H1 (cell line): ENCODE results near the gene PRR33. TPM values are rescaled to one million over a fixed set of nuclear protein-coding genes. Genes with fewer than 3 reads are reported as not detected.

Source experiments
- CTCF ChIA-PET: fragments of 300-600 bp; sonication (Branson Sonifier 250); formaldehyde crosslinking; loops from one replicate; lab custom pipeline; 2021; ENCODE audit not compliant: partially characterized antibody; lab: Charles Lee
- POLR2A ChIA-PET: fragments of 300-600 bp; sonication (Branson Sonifier 250); formaldehyde crosslinking; loops from one replicate; lab custom pipeline; 2021; ENCODE audit warnings: inconsistent platforms; ENCODE audit not compliant: partially characterized antibody; lab: Charles Lee
- DNase-seq, 2 experiments: peaks; one replicate each; pipeline versions ENCODE4 v3.0.0 to v3.0.0-alpha.2; 2010 to 2022; ENCODE audit warnings: low spot score in 2 of 2, low read depth in 1 of 2, mixed read lengths in 1 of 2
- FAIRE-seq: peaks from 2 replicates; lab custom pipeline; 2011; peaks lifted over from hg19 to GRCh38; lab: Jason Lieb, UNC
- H2AFZ ChIP-seq: 2 replicates; pipeline ENCODE4 v1.8.1; 2012; ENCODE audit warnings: low read length, inconsistent platforms
- H2AK5ac ChIP-seq: 2 replicates; pipeline ENCODE4 v1.6.1; 2013; ENCODE audit warnings: low read depth, low read length
- H2BK120ac ChIP-seq: replicated peaks from 2 replicates; pipeline ENCODE3; 2013; ENCODE audit warnings: low read depth, low read length, inconsistent platforms
- H2BK12ac ChIP-seq: 2 replicates; pipeline ENCODE4 v1.6.1; 2013; ENCODE audit warnings: low read depth, low read length
- H2BK15ac ChIP-seq: 2 replicates; pipeline ENCODE4 v1.6.1; 2013; ENCODE audit warnings: low read length
- H2BK20ac ChIP-seq: 2 replicates; pipeline ENCODE4 v1.6.1; 2013; ENCODE audit warnings: low read length
- H2BK5ac ChIP-seq: 2 replicates; pipeline ENCODE4 v1.6.1; 2013; ENCODE audit warnings: low read depth, low read length
- H3K14ac ChIP-seq: 2 replicates; pipeline ENCODE4 v1.6.1; 2013; ENCODE audit warnings: inconsistent platforms; ENCODE audit not compliant: insufficient read length
- H3K18ac ChIP-seq: 2 replicates; pipeline ENCODE4 v1.6.1; 2013; ENCODE audit warnings: low read length; ENCODE audit errors: extremely low read depth
- H3K23ac ChIP-seq: 2 replicates; pipeline ENCODE4 v1.6.1; 2013; ENCODE audit warnings: inconsistent platforms; ENCODE audit not compliant: insufficient read length
- H3K23me2 ChIP-seq: 2 replicates; pipeline ENCODE4 v1.6.1; 2013; ENCODE audit warnings: low read depth, low read length
- H3K27ac ChIP-seq: 2 replicates; pipeline ENCODE4 v1.6.1; 2011; ENCODE audit warnings: low read depth, low read length, inconsistent platforms
- H3K27me3 ChIP-seq, 4 experiments: replicated peaks in 1 of 4; 1 replicate in 1 of 4; 2 replicates in 3 of 4; pipeline versions ENCODE4 v1.6.1 to v1.8.1; 2011 to 2013; ENCODE audit warnings: low read length in 3 of 4, mild to moderate bottlenecking in 3 of 4, inconsistent platforms in 2 of 4, mixed read lengths in 2 of 4, moderate library complexity in 1 of 4; ENCODE audit not compliant: control insufficient read depth in 3 of 4, insufficient read depth in 3 of 4; ENCODE audit errors: extremely low read depth in 1 of 4
- H3K36me3 ChIP-seq, 4 experiments: 2 replicates each; pipeline versions ENCODE4 v1.6.1 to v1.8.1; 2011 to 2013; ENCODE audit warnings: mild to moderate bottlenecking in 4 of 4, low read length in 3 of 4, moderate library complexity in 2 of 4, control low read depth in 1 of 4, inconsistent platforms in 1 of 4; ENCODE audit not compliant: insufficient read depth in 4 of 4, control insufficient read depth in 2 of 4
- H3K4ac ChIP-seq: replicated peaks from 2 replicates; pipeline ENCODE3; 2013; ENCODE audit warnings: low read length, low read depth, mixed read lengths, inconsistent platforms; ENCODE audit not compliant: insufficient read length
- H3K4me1 ChIP-seq, 4 experiments: replicated peaks in 1 of 4; 1 replicate in 1 of 4; 2 replicates in 3 of 4; pipeline versions ENCODE4 v1.6.1 to v1.8.1; 2011 to 2013; ENCODE audit warnings: low read length in 3 of 4, inconsistent platforms in 2 of 4, mixed read lengths in 1 of 4; ENCODE audit not compliant: insufficient read depth in 4 of 4, control insufficient read depth in 3 of 4
- H3K4me2 ChIP-seq, 2 experiments: 2 replicates each; pipeline versions ENCODE4 v1.6.1 to v1.8.1; 2011 to 2013; ENCODE audit warnings: low read depth in 2 of 2, low read length in 2 of 2, control low read depth in 1 of 2, inconsistent platforms in 1 of 2, mild to moderate bottlenecking in 1 of 2; ENCODE audit not compliant: insufficient read depth in 1 of 2
- H3K4me3 ChIP-seq, 4 experiments: fragments of 200-600, 300-600 bp in 1 of 4; sonication (generic), shearing (Covaris generic), sonication (Bioruptor Twin) in 1 of 4; 2 replicates each; pipeline versions ENCODE4 v1.5.1 to v1.8.1; 2011 to 2016; ENCODE audit warnings: low read length in 4 of 4, low read depth in 3 of 4, control low read depth in 2 of 4, inconsistent platforms in 2 of 4, mild to moderate bottlenecking in 2 of 4, mixed read lengths in 1 of 4, moderate library complexity in 1 of 4; ENCODE audit not compliant: insufficient read depth in 2 of 4; ENCODE audit errors: extremely low read depth in 1 of 4
- H3K56ac ChIP-seq: replicated peaks from 2 replicates; pipeline ENCODE3; 2013; ENCODE audit warnings: low read depth, mild to moderate bottlenecking, mixed read lengths, low read length, inconsistent platforms; ENCODE audit not compliant: insufficient read length
- H3K79me1 ChIP-seq: 2 replicates; pipeline ENCODE4 v1.6.1; 2013; ENCODE audit warnings: low read depth, low read length, control low read depth
- H3K79me2 ChIP-seq, 2 experiments: 2 replicates each; pipeline versions ENCODE4 v1.6.1 to v1.8.1; 2012 to 2013; ENCODE audit warnings: low read length in 2 of 2, mild to moderate bottlenecking in 2 of 2, inconsistent platforms in 1 of 2; ENCODE audit not compliant: insufficient read depth in 2 of 2, control insufficient read depth in 1 of 2
- H3K9ac ChIP-seq, 4 experiments: replicated peaks in 1 of 4; 1 replicate in 1 of 4; 2 replicates in 3 of 4; pipeline versions ENCODE4 v1.6.1 to v1.8.1; 2011 to 2013; ENCODE audit warnings: low read depth in 3 of 4, low read length in 3 of 4, control low read depth in 2 of 4, mild to moderate bottlenecking in 2 of 4, moderate library complexity in 2 of 4, inconsistent platforms in 1 of 4; ENCODE audit errors: extremely low read depth in 1 of 4
- H3K9me3 ChIP-seq, 2 experiments: 2 replicates each; pipeline versions ENCODE4 v1.6.1 to v1.8.1; 2012 to 2013; ENCODE audit warnings: mild to moderate bottlenecking in 2 of 2, moderate library complexity in 2 of 2, control low read depth in 1 of 2, inconsistent platforms in 1 of 2, low read depth in 1 of 2, low read length in 1 of 2, mixed read lengths in 1 of 2; ENCODE audit not compliant: insufficient read depth in 2 of 2
- H4K20me1 ChIP-seq, 2 experiments: replicated peaks in 1 of 2; 2 replicates each; pipeline versions ENCODE3 to v1.8.1; 2011 to 2013; ENCODE audit warnings: inconsistent platforms in 2 of 2, low read length in 2 of 2, mild to moderate bottlenecking in 1 of 2; ENCODE audit not compliant: insufficient read depth in 2 of 2, control insufficient read depth in 1 of 2
- H4K5ac ChIP-seq: 2 replicates; pipeline ENCODE4 v1.6.1; 2013; ENCODE audit warnings: low read length, low read depth, mixed read lengths, inconsistent platforms; ENCODE audit not compliant: insufficient read length
- H4K8ac ChIP-seq: 2 replicates; pipeline ENCODE4 v1.8.0; 2013; ENCODE audit warnings: mild to moderate bottlenecking, moderate library complexity, low read length, inconsistent platforms; ENCODE audit not compliant: insufficient read depth; ENCODE audit errors: extremely low read depth
- H4K91ac ChIP-seq: replicated peaks from 2 replicates; pipeline ENCODE3; 2013; ENCODE audit warnings: low read length, mixed read lengths, inconsistent platforms; ENCODE audit not compliant: insufficient read length
- CHD2 ChIP-seq: IDR thresholded peaks from 2 replicates; pipeline ENCODE4 v1.6.1; 2012; ENCODE audit warnings: low read length, improper control_type of control experiment
- GTF2F1 ChIP-seq: IDR thresholded peaks from 2 replicates; pipeline ENCODE4 v1.6.1; 2012; ENCODE audit warnings: low read depth, low read length, improper control_type of control experiment, borderline replicate concordance
- HDAC2 ChIP-seq, 2 experiments: fragments of 300-600 bp in 1 of 2; sonication (generic) in 1 of 2; IDR thresholded peaks; 2 replicates each; pipeline ENCODE4 v1.6.1; 2011 to 2012; ENCODE audit warnings: low read depth in 2 of 2, low read length in 2 of 2, mild to moderate bottlenecking in 2 of 2, moderate library complexity in 2 of 2, borderline replicate concordance in 1 of 2, inconsistent platforms in 1 of 2
- HDAC6 ChIP-seq: IDR thresholded peaks from one replicate; pipeline ENCODE4 v1.7.1; 2012; ENCODE audit warnings: low read depth, mild to moderate bottlenecking, inconsistent platforms, low read length, moderate library complexity
- WGBS, 2 experiments: shearing (Covaris generic) in 1 of 2; methylation state at CpG; one replicate each; pipeline versions ENCODE4 v1.1.6 to v1.1.7; 2013 to 2015; ENCODE audit warnings: low lambda C conversion rate in 2 of 2, mixed read lengths in 2 of 2, inconsistent platforms in 1 of 2, low coverage in 1 of 2, missing lambda C conversion rate in 1 of 2; ENCODE audit not compliant: insufficient replicate concordance in 2 of 2, insufficient coverage in 1 of 2, insufficient read length in 1 of 2; ENCODE audit errors: extremely low coverage in 1 of 2, missing lambda C conversion rate in 1 of 2; 5-methylcytosine and 5-hydroxymethylcytosine counted together
- polyA plus RNA-seq, 7 experiments: library from polyadenylated mRNA; depleted of rRNA in 3 of 7; stranded (reverse) in 5 of 7; unstranded in 2 of 7; fragments of >200 nt in 5 of 7; fragments of 200-250 nt in 2 of 7; gene quantifications; 1 replicate in 5 of 7; 2 replicates in 1 of 7; 4 replicates in 1 of 7; pipeline versions ENCODE4 v1.2.1 to v1.2.3, GENCODE V29; 2011 to 2013; ENCODE audit warnings: missing spikeins in 2 of 7, mixed read lengths in 2 of 7
- total RNA-seq: library from RNA; stranded (reverse); fragmentation: NEBNext Ultra II Directional; extraction: Animal tissue kit (Norgen Biotek cat#: 25700); gene quantifications from 2 replicates; pipeline ENCODE4 v1.2.1, GENCODE V29; 2021

Gene PRR33
- total and polyA plus RNA-seq, 2 of the 8 experiments (the other 6 are each of a cell fraction or from before 2014, with no cell fraction given) = 0.02 TPM; not detected in 1

- Histone ChIP-seq H3K4me1 (peaks cover 0 to 4% (median 2%) of the 10 kb centered on the region in 4 experiments; a peak in 4 of 7 replicates), H3K56ac (no peak overlapping the region), H3K18ac (no peak overlapping the region), H4K8ac (peak overlapping the region; percentile 79; the same call in 1 of the 2 replicates), H3K23me2 (no peaks in the 10 kb centered on the region; the same call in 1 of the 2 replicates), H3K36me3 (no peaks in the 10 kb centered on the region), H3K9ac (no peak overlapping the region), H3K27me3 (peaks cover 0 to 3% (median 0%) of the 10 kb centered on the region in 4 experiments; a peak in 1 of 7 replicates), H3K9me3 (no peaks in the 10 kb centered on the region), H3K4ac (no peak overlapping the region), H2BK15ac (no peak overlapping the region), H4K20me1 (no peaks in the 10 kb centered on the region), H3K4me3 (no peak overlapping the region), H2AK5ac (no peak overlapping the region), H2AFZ (no peak overlapping the region), H3K79me2 (no peaks in the 10 kb centered on the region), H2BK5ac (no peak overlapping the region), H2BK20ac (no peak overlapping the region), H2BK12ac (no peak overlapping the region), H3K14ac (no peak overlapping the region), H4K5ac (no peak overlapping the region), H2BK120ac (no peak overlapping the region), H4K91ac (no peak overlapping the region), H3K4me2 (no peak overlapping the region), H3K23ac (no peak overlapping the region), H3K79me1 (no peaks in the 10 kb centered on the region), H3K27ac (no peak overlapping the region)
- 89% methylated on average over 22 of the region's 25 CpGs; no CpG with 5 or more reads in 1 of the 2 experiments for WGBS, 2 experiments
- ChIA-PET CTCF (interaction anchor here (0.8 to 3.3 kb wide), 16 partner anchors 10 to 288 kb away, joined by 3 to 25 read pairs (median 6); partner anchors contain the start of genes TNNI2 and TNNT3), POLR2A (interaction anchor here (0.6 kb wide), 1 partner anchor 1112 kb away, joined by 3 read pairs; no protein-coding TSS in a partner anchor)
- no peak for TF ChIP-seq HDAC2 (IDR thresholded peaks at IDR 0.05; ENCODE audit: borderline replicate concordance in 1 of 2, low read depth in 2 of 2, low read length in 2 of 2)
- no peak for TF ChIP-seq CHD2
- no peak for TF ChIP-seq GTF2F1
- TF ChIP-seq HDAC6 = no peak
- DNase-seq (no peak), FAIRE-seq (no peak)
Measured at GRCh38 chr11:1868636-1869291, 22.9 kb downstream of the PRR33 start.
